ENCODE results near the gene RNF38. TPM values are rescaled to one million over a fixed set of nuclear protein-coding genes. Genes with fewer than 3 reads are reported as not detected.
"Not testable (repeated sequence)": the region's sequence is repeated elsewhere in the genome, so short reads cannot be mapped to it uniquely, and the experiment has no call there.

RNF38 gene
- total and polyA plus RNA-seq, 8 donors, result 7.3 to 33.2 (median 16.3) TPM

GRCh38 chr9:36323926-36324325 is 76.1 kb downstream of the RNF38 start:
- Histone ChIP-seq H3K9me3 (no peaks in the 10 kb centered on the region), H3K4me1 (peaks cover 6 to 24% (median 16%) of the 10 kb centered on the region in 4 donors), H3K27me3 (peaks cover 0 to 6% (median 0%) of the 10 kb centered on the region in 3 donors), H3K27ac (no peak overlapping the region), H3K36me3 (no peaks in the 10 kb centered on the region), H3K4me3 (no peak overlapping the region)
- intact Hi-C loops (cut with DNase I; ENCODE audit: low total_unique reads), result no loop called here
- DNase-seq, result no peak
- TF ChIP-seq POLR2AphosphoS5 (IDR thresholded peaks at IDR 0.05), result no peak
- TF ChIP-seq EP300 (IDR thresholded peaks at IDR 0.05), result no peak
- TF ChIP-seq, protein P1, sequence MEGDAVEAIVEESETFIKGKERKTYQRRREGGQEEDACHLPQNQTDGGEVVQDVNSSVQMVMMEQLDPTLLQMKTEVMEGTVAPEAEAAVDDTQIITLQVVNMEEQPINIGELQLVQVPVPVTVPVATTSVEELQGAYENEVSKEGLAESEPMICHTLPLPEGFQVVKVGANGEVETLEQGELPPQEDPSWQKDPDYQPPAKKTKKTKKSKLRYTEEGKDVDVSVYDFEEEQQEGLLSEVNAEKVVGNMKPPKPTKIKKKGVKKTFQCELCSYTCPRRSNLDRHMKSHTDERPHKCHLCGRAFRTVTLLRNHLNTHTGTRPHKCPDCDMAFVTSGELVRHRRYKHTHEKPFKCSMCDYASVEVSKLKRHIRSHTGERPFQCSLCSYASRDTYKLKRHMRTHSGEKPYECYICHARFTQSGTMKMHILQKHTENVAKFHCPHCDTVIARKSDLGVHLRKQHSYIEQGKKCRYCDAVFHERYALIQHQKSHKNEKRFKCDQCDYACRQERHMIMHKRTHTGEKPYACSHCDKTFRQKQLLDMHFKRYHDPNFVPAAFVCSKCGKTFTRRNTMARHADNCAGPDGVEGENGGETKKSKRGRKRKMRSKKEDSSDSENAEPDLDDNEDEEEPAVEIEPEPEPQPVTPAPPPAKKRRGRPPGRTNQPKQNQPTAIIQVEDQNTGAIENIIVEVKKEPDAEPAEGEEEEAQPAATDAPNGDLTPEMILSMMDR (IDR thresholded peaks at IDR 0.05), result no peak
- TF ChIP-seq POLR2A (IDR thresholded peaks at IDR 0.05), result no peak
- WGBS, 5 donors, result 91 to 94% (median 93%) methylated on average over 12 of the region's 12 CpGs

DNA sequence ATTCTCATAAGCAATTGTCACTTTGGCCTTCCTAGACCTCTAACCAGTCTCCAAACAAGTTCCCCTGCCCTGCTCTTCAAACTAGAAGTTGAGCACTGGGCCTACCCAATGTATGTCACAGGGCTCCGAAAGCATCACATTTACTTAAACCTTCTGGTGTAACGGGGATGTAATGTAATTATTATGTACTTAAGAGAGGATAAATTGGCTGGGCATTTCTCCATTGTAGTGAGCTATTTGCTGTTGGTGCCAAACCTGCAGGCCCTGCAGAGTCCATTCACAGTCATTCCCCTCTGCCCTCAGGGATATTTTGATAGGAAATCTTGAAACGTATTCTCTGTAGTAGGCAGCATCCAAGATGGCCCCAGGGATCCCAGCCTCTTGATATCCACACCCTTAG is 77.6 kb downstream of the RNF38 start:
- TF ChIP-seq EP300 (IDR thresholded peaks at IDR 0.05), result no peak
- TF ChIP-seq POLR2A (IDR thresholded peaks at IDR 0.05), result no peak
- TF ChIP-seq, protein P1 (IDR thresholded peaks at IDR 0.05), result no peak
- TF ChIP-seq POLR2AphosphoS5 (IDR thresholded peaks at IDR 0.05), result no peak
- peaks cover 8 to 26% (median 21%) of the 10 kb centered on the region in 4 donors for H3K4me1 ChIP-seq
- no peak overlapping the region for H3K4me3 ChIP-seq
- no peaks in the 10 kb centered on the region for H3K9me3 ChIP-seq
- WGBS, 5 donors, result 51 to 58% (median 55%) methylated on average over 3 of the region's 3 CpGs
- intact Hi-C loops (cut with DNase I; ENCODE audit: low total_unique reads), result no loop called here
- DNase-seq, result no peak
- no peak overlapping the region for H3K27ac ChIP-seq
- H3K36me3 ChIP-seq, result no peaks in the 10 kb centered on the region
- peaks cover 0 to 8% (median 0%) of the 10 kb centered on the region in 3 donors for H3K27me3 ChIP-seq

GRCh38 chr9:36321903-36322302 is 78.2 kb downstream of the RNF38 start:
- peaks cover 11 to 31% (median 27%) of the 10 kb centered on the region in 4 donors for H3K4me1 ChIP-seq
- H3K27me3 ChIP-seq; H3K27ac ChIP-seq; intact Hi-C loops (cut with DNase I; ENCODE audit: low total_unique reads); H3K4me3 ChIP-seq; H3K36me3 ChIP-seq; DNase-seq; H3K9me3 ChIP-seq: not testable (repeated sequence)
- 91 to 98% (median 95%) methylated on average over 4 of the region's 4 CpGs for WGBS, 5 donors

- Histone ChIP-seq H3K4me1 (peaks cover 13 to 46% (median 38%) of the 10 kb centered on the region in 4 donors), H3K27me3 (peaks cover 0 to 8% (median 0%) of the 10 kb centered on the region in 3 donors), H3K27ac (peak overlapping the region; percentile 14 to 77 (median 65)), H3K4me3 (no peak overlapping the region), H3K36me3 (no peaks in the 10 kb centered on the region), H3K9me3 (no peaks in the 10 kb centered on the region)
- intact Hi-C loops (cut with DNase I; ENCODE audit: low total_unique reads), result no loop called here
- TF ChIP-seq EP300 (IDR thresholded peaks at IDR 0.05) (no peak), POLR2A (IDR thresholded peaks at IDR 0.05) (no peak), POLR2AphosphoS5 (IDR thresholded peaks at IDR 0.05) (no peak)
- TF ChIP-seq, protein P1 (IDR thresholded peaks at IDR 0.05), result no peak
- 35 to 67% (median 38%) methylated on average over 5 of the region's 5 CpGs for WGBS, 5 donors
- DNase-seq, result no peak
Measured at GRCh38 chr9:36320466-36320865, 79.6 kb downstream of the RNF38 start.

DNA sequence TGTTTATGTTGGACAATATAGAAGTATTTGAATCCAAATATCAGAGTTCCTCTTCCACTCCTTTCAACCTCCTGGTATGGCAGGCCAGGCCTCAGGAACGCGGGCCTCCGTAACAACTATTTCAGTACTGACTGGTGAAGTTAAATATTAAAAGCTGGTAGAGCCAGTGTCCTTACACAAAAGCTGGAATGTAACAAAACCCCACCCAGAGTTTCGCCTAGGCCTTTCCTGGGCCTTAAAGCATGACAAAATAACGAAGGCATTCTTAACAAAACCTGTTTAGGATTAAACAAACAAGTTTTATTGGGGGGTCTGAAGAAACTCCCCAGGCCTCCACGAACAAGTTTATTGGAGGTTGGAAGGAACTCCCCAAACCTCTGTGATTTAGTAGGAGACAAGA is 80.3 kb downstream of the RNF38 start:
- Histone ChIP-seq H3K27ac (peak overlapping the region in 4 of 5 donors; percentile 60 to 77 (median 70)), H3K4me3 (no peak overlapping the region), H3K27me3 (peaks cover 0 to 8% (median 0%) of the 10 kb centered on the region in 3 donors), H3K4me1 (peaks cover 13 to 50% (median 38%) of the 10 kb centered on the region in 4 donors), H3K9me3 (no peaks in the 10 kb centered on the region), H3K36me3 (no peaks in the 10 kb centered on the region)
- TF ChIP-seq POLR2AphosphoS5 (IDR thresholded peaks at IDR 0.05), result no peak
- TF ChIP-seq POLR2A (IDR thresholded peaks at IDR 0.05), result no peak
- TF ChIP-seq, protein P1 (IDR thresholded peaks at IDR 0.05), result no peak
- TF ChIP-seq EP300 (IDR thresholded peaks at IDR 0.05), result no peak
- 29 to 57% (median 39%) methylated on average over 6 of the region's 6 CpGs for WGBS, 5 donors
- peak; percentile 67 to 88 for DNase-seq
- intact Hi-C loops (cut with DNase I; ENCODE audit: low total_unique reads), result no loop called here

Measured in stomach (tissue), 9 donors.